Measurements from ENCODE around the gene PTPN14. TPM values are rescaled to one million over a fixed set of nuclear protein-coding genes. Genes with fewer than 3 reads are reported as not detected.

Gene PTPN14
- total RNA-seq, 1 experiment from 2014 or later: 88.4 TPM

- Mint-ChIP-seq H3K4me3 (no peak overlapping the region), H3K27me3 (ENCODE audit: low read depth) (no peaks in the 10 kb centered on the region), H3K4me1 (no peaks in the 10 kb centered on the region), H3K36me3 (no peaks in the 10 kb centered on the region), H3K9me3 (no peaks in the 10 kb centered on the region), H3K27ac (no peak overlapping the region)
- ATAC-seq (no peak), DNase-seq (ENCODE audit: low spot score) (no peak)
- ChIA-PET CTCF (no interaction called here), POLR2A (no interaction called here)
- TF ChIP-seq, protein P1, sequence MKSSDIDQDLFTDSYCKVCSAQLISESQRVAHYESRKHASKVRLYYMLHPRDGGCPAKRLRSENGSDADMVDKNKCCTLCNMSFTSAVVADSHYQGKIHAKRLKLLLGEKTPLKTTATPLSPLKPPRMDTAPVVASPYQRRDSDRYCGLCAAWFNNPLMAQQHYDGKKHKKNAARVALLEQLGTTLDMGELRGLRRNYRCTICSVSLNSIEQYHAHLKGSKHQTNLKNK (CRISPR knock-in tag; IDR thresholded peaks at IDR 0.05): no peak
- no peak for TF ChIP-seq ZBTB21 (CRISPR knock-in tag; IDR thresholded peaks at IDR 0.05; ENCODE audit: borderline replicate concordance)
- no peak for TF ChIP-seq SP1 (CRISPR knock-in tag; conservative IDR thresholded peaks at IDR 0.05)
- TF ChIP-seq MLX (CRISPR knock-in tag; IDR thresholded peaks at IDR 0.05): no peak
- TF ChIP-seq SMAD3 (CRISPR knock-in tag; IDR thresholded peaks at IDR 0.05; ENCODE audit: borderline replicate concordance): no peak
- TF ChIP-seq ATF3 (CRISPR knock-in tag; conservative IDR thresholded peaks at IDR 0.05): no peak
- TF ChIP-seq KAT7 (CRISPR knock-in tag; IDR thresholded peaks at IDR 0.05; ENCODE audit: borderline replicate concordance): no peak
- TF ChIP-seq CBFB (CRISPR knock-in tag; IDR thresholded peaks at IDR 0.05; ENCODE audit: low read depth): no peak
- TF ChIP-seq NR3C1 (CRISPR knock-in tag; conservative IDR thresholded peaks at IDR 0.05; ENCODE audit: low read depth): no peak
- TF ChIP-seq ZNF532 (CRISPR knock-in tag; IDR thresholded peaks at IDR 0.05; ENCODE audit: borderline replicate concordance): no peak
- TF ChIP-seq OVOL2 (CRISPR knock-in tag; IDR thresholded peaks at IDR 0.05; ENCODE audit: borderline replicate concordance): no peak
- TF ChIP-seq E2F4 (CRISPR knock-in tag; IDR thresholded peaks at IDR 0.05; ENCODE audit: borderline replicate concordance, low read depth): no peak
- TF ChIP-seq TEAD1 (CRISPR knock-in tag; IDR thresholded peaks at IDR 0.05): no peak
- TF ChIP-seq GTF2I (CRISPR knock-in tag; conservative IDR thresholded peaks at IDR 0.05): no peak
- TF ChIP-seq JAZF1 (CRISPR knock-in tag; IDR thresholded peaks at IDR 0.05): no peak
Measured at GRCh38 chr1:214565310-214565709, 13.9 kb upstream of the PTPN14 start.

GRCh38 chr1:214563881-214564280, 12.5 kb upstream of the PTPN14 start:
- H3K9me3 Mint-ChIP-seq: no peaks in the 10 kb centered on the region
- POLR2A ChIA-PET: no interaction called here
- TF ChIP-seq HMGA2 (CRISPR knock-in tag; IDR thresholded peaks at IDR 0.05): 0 out of 2 replicates have a peak, but pooled peaks have one; percentile 5
- TF ChIP-seq JUN (CRISPR knock-in tag; IDR thresholded peaks at IDR 0.05): no peak
- TF ChIP-seq, protein P2, sequence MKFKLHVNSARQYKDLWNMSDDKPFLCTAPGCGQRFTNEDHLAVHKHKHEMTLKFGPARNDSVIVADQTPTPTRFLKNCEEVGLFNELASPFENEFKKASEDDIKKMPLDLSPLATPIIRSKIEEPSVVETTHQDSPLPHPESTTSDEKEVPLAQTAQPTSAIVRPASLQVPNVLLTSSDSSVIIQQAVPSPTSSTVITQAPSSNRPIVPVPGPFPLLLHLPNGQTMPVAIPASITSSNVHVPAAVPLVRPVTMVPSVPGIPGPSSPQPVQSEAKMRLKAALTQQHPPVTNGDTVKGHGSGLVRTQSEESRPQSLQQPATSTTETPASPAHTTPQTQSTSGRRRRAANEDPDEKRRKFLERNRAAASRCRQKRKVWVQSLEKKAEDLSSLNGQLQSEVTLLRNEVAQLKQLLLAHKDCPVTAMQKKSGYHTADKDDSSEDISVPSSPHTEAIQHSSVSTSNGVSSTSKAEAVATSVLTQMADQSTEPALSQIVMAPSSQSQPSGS (CRISPR knock-in tag; IDR thresholded peaks at IDR 0.05; ENCODE audit: borderline replicate concordance, low read depth): no peak
- no peak for TF ChIP-seq ATF6 (CRISPR knock-in tag; IDR thresholded peaks at IDR 0.05)
- TF ChIP-seq SMAD4 (CRISPR knock-in tag; IDR thresholded peaks at IDR 0.05): no peak

More at GRCh38 chr1:214563881-214564280, 12.5 kb upstream of the PTPN14 start:
- no peak for DNase-seq (ENCODE audit: low spot score)
- Mint-ChIP-seq H3K27me3 (ENCODE audit: low read depth) (no peaks in the 10 kb centered on the region), H3K4me3 (no peak overlapping the region), H3K4me1 (no peaks in the 10 kb centered on the region), H3K36me3 (no peaks in the 10 kb centered on the region), H3K27ac (no peak overlapping the region)
- no peak for ATAC-seq
- CTCF ChIA-PET: no interaction called here
